Activated CD4-positive, alpha-beta memory T cell treated with anti-CD3 and anti-CD28 coated beads, Interleukin-2, amount 10 ng/mL, durations not matched to agents 7 days and 5 days (primary cell): ENCODE results near the gene CCDC107. TPM values are rescaled to one million over a fixed set of nuclear protein-coding genes. Genes with fewer than 3 reads are reported as not detected.
"Not testable (repeated sequence)": the region's sequence is repeated elsewhere in the genome, so short reads cannot be mapped to it uniquely, and the experiment has no call there.

Experiments used
- CTCF ChIA-PET: fragments of 350-600 bp; sonication (Branson Sonifier 250); formaldehyde crosslinking; loops from one replicate; lab custom pipeline; 2021; ENCODE audit warnings: antibody characterized with exemption, inconsistent platforms; lab: Charles Lee
- POLR2A ChIA-PET: fragments of 350-600 bp; sonication (Branson Sonifier 250); formaldehyde crosslinking; loops from one replicate; lab custom pipeline; 2021; ENCODE audit warnings: antibody characterized with exemption; lab: Charles Lee
- DNase-seq: peaks from one replicate; pipeline ENCODE4 v3.0.0-alpha.2; 2020
- H3K27ac Mint-ChIP-seq: one replicate; pipeline ENCODE4 v1.8.0; 2021; ENCODE audit warnings: mild to moderate bottlenecking, mixed read lengths
- H3K27me3 Mint-ChIP-seq: one replicate; pipeline ENCODE4 v1.8.0; 2021; ENCODE audit warnings: mixed read lengths
- H3K36me3 Mint-ChIP-seq: one replicate; pipeline ENCODE4 v1.8.0; 2021; ENCODE audit warnings: low read depth, mixed read lengths
- H3K4me1 Mint-ChIP-seq: one replicate; pipeline ENCODE4 v1.8.0; 2021; ENCODE audit warnings: mixed read lengths
- H3K4me3 Mint-ChIP-seq: one replicate; pipeline ENCODE4 v1.8.0; 2021; ENCODE audit warnings: mild to moderate bottlenecking, mixed read lengths
- H3K9me3 Mint-ChIP-seq: one replicate; pipeline ENCODE4 v1.8.0; 2021; ENCODE audit warnings: mixed read lengths
- total RNA-seq, 2 experiments: library from RNA; stranded (reverse); gene quantifications; one replicate each; pipeline ENCODE4 v1.2.3, GENCODE V29; 2021

The CCDC107 gene, protein sequence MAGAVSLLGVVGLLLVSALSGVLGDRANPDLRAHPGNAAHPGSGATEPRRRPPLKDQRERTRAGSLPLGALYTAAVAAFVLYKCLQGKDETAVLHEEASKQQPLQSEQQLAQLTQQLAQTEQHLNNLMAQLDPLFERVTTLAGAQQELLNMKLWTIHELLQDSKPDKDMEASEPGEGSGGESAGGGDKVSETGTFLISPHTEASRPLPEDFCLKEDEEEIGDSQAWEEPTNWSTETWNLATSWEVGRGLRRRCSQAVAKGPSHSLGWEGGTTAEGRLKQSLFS
- total RNA-seq, result 10 to 100 TPM; 36.6 to 37.7 TPM

DNA sequence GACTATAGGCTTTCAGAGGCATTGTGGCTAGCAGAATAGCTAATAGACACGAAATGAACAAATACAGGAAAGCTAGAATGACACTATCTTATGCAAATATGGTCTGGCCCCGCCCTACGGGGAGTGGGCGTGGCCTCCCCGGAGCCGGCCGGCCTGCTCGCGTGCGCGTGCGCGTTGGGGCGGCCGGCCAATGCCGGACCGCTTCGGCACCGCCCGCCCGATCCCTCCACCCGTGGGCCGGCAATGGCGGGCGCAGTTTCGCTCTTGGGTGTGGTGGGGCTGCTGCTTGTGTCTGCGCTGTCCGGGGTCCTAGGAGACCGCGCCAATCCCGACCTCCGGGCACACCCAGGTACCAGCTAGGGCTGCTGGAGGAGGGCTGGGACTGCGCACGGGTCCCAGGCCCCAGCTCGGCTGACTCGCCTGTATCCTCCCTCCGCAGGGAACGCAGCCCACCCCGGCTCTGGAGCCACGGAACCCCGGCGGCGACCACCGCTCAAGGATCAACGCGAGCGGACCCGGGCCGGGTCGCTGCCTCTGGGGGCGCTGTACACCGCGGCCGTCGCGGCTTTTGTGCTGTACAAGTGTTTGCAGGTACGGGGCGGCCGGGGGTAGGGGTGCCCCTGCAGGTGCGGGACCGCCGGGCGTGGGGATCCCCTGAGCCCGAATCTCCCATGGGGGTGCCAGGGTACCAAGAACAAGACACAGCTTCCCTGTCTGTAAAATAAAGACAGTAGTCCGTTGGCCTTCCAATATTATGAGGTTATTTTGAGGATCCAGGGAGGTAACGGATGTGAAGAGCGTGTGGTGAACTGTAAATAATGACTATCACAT, at the start of gene CCDC107:
CCDC107 (plus strand) TSS at position 156 of the 831 bp plus-strand sequence; CDS start at position 244, 88 bp downstream.
- peak within 1 kb of the TSS; percentile 93 for H3K4me3 Mint-ChIP-seq
- H3K4me1 Mint-ChIP-seq, result peaks cover 66% of the 10 kb centered on the region
- CTCF ChIA-PET, result interaction anchor here (0.6 to 12.1 kb wide), 25 partner anchors 11 to 1012 kb away, joined by 3 to 223 read pairs (median 5); partner anchors contain the start of genes CA9, CD72, CREB3 and GALT
- no peaks in the 10 kb centered on the region for H3K9me3 Mint-ChIP-seq
- POLR2A ChIA-PET, result interaction anchor here (0.6 to 11.8 kb wide), 23 partner anchors 8 to 586 kb away, joined by 3 to 257 read pairs (median 6); partner anchors contain the start of genes ARHGEF39, CA9, CD72 and CLTA
- peak within 1 kb of the TSS; percentile 94 for H3K27ac Mint-ChIP-seq
- DNase-seq, result peak; percentile 84
- H3K27me3 Mint-ChIP-seq, result peaks cover 4% of the 10 kb centered on the region
- peaks cover 45% of the 10 kb centered on the region for H3K36me3 Mint-ChIP-seq

DNA sequence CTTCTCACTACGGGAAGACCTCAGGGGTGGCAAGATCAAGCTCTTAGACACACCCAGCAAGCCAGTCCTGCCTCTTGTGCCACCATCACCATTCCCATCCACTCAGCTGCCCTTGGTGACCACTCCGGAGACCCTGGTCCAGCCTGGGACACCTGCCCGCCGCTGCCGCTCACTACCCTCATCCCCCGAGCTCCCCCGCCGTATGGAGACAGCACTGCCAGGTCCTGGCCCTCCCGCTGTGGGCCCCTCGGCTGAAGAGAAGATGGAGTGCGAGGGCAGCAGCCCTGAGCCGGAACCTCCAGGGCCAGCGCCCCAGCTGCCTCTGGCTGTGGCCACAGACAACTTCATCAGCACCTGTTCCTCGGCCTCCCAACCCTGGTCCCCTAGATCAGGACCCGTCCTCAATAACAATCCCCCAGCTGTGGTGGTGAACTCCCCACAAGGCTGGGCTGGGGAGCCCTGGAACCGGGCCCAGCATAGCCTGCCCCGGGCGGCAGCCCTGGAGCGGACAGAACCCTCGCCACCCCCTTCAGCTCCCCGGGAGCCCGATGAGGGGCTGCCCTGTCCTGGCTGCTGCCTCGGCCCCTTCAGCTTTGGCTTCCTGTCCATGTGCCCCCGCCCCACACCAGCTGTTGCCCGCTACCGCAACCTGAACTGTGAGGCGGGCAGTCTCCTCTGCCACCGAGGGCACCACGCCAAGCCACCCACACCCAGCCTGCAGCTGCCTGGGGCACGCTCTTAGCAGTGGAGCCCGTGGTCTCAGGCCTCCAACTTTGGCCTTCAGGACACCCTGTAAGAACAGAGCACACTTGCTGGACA, 48.9 kb upstream of the CCDC107 start:
- ChIA-PET CTCF (interaction anchor here (0.6 to 1.4 kb wide), 5 partner anchors 9 to 122 kb away, joined by 3 to 5 read pairs (median 3); partner anchors contain the start of genes CD72, CREB3 and TLN1), POLR2A (interaction anchor here (1.5 to 1.7 kb wide), 2 partner anchors 7 to 37 kb away, joined by 5 to 6 read pairs; no protein-coding TSS in a partner anchor)
- peaks cover 22% of the 10 kb centered on the region for H3K4me1 Mint-ChIP-seq
- peaks cover 2% of the 10 kb centered on the region for H3K27me3 Mint-ChIP-seq
- H3K27ac Mint-ChIP-seq, result no peak overlapping the region
- no peak for DNase-seq
- H3K9me3 Mint-ChIP-seq, result no peaks in the 10 kb centered on the region
- peaks cover 26% of the 10 kb centered on the region for H3K36me3 Mint-ChIP-seq
- no peak overlapping the region for H3K4me3 Mint-ChIP-seq

DNA sequence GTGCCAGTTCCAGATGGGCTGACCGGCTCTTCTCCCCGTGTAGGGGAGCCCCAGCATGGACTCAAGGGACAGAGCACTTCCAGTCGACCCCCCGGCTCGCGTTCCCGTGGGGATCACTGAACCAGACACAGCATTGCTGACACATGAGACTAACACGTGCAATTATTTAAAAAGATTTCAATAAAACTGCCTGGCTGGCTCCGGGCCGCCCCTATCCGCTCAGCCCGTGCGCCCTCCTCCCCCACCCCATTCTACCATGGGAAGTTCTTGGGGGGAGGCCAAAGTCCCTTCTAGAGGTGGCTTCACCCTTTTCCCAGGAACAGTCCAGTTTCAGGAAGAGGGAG, 48.3 kb upstream of the CCDC107 start:
- ChIA-PET CTCF (interaction anchor here (0.9 to 4.2 kb wide), 4 partner anchors 8 to 87 kb away, joined by 3 to 37 read pairs (median 9); partner anchors contain the start of gene CD72), POLR2A (no interaction called here)
- H3K27ac Mint-ChIP-seq, result no peak overlapping the region
- no peak overlapping the region for H3K4me3 Mint-ChIP-seq
- H3K9me3 Mint-ChIP-seq, result no peaks in the 10 kb centered on the region
- peaks cover 18% of the 10 kb centered on the region for H3K4me1 Mint-ChIP-seq
- peaks cover 26% of the 10 kb centered on the region for H3K36me3 Mint-ChIP-seq
- no peak for DNase-seq
- H3K27me3 Mint-ChIP-seq, result peaks cover 3% of the 10 kb centered on the region

DNA sequence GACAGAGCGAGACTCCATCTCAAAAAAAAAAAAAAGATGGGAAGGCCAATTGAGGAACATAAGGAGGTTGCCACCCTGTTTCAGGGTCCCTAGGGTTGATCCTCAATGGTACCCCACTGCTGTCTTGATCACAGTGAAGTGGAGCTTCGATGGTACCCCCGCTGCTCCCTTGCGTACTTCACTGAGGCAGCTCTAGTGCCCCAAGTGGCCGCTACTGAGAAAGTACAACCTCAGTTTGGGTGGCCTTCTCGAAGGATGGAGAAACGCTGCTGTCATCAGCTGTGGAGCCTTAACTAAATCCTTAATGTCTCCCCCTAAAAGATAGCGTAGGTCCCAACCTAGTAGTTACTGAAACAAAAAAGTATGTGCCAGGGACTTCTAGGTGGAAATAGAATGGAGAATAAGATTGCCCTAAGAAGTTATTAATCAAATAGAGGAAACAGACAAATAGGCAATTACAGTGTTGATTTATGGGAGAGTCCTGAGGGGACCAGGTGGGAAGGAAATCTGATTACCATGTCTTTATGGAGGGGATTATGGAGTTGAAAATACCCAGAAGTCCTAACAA, 46.8 kb upstream of the CCDC107 start:
- Mint-ChIP-seq H3K27ac (no peak overlapping the region), H3K4me1 (peaks cover 16% of the 10 kb centered on the region), H3K9me3 (no peaks in the 10 kb centered on the region), H3K36me3 (peaks cover 27% of the 10 kb centered on the region), H3K27me3 (peaks cover 3% of the 10 kb centered on the region), H3K4me3 (no peak overlapping the region)
- ChIA-PET CTCF (interaction anchor here (0.6 to 5.4 kb wide), 29 partner anchors 9 to 1601 kb away, joined by 3 to 51 read pairs (median 4); partner anchors contain the start of genes ARHGEF39, CCDC107, RMRP and TPM2), POLR2A (interaction anchor here (1.5 to 2.6 kb wide), 4 partner anchors 36 to 53 kb away, joined by 4 to 16 read pairs (median 12); partner anchors contain the start of genes ARHGEF39, CCDC107, RMRP and SIT1)
- DNase-seq, result peak; percentile 61

DNA sequence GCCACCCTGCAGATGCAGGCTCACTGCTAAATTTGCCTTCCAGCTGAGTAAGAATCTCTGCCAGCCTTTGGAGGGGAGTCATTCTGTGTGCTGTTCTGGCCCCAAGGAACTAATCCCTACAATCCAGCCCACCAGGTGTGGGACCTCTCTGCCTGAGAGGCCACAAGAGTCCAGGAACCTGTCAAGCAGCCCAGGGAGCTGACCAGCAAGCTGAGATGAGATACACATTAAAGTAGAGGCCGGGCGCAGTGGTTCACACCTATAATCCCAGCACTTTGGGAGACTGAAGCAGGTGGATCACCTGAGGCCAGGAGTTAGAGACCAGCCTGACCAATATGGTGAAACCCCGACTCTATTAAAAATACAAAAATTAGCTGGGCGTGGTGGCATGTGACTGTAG, 46.0 kb upstream of the CCDC107 start:
- not testable (repeated sequence) for H3K4me3 Mint-ChIP-seq, H3K27ac Mint-ChIP-seq, DNase-seq, H3K9me3 Mint-ChIP-seq, H3K27me3 Mint-ChIP-seq
- ChIA-PET CTCF (interaction anchor here (0.6 to 5.4 kb wide), 19 partner anchors 8 to 270 kb away, joined by 3 to 51 read pairs (median 7); partner anchors contain the start of genes ARHGEF39, CCDC107, RMRP and TPM2), POLR2A (interaction anchor here (1.5 to 2.6 kb wide), 4 partner anchors 35 to 53 kb away, joined by 4 to 16 read pairs (median 12); partner anchors contain the start of genes ARHGEF39, CCDC107, RMRP and SIT1)
- Mint-ChIP-seq H3K4me1 (peaks cover 16% of the 10 kb centered on the region), H3K36me3 (peaks cover 24% of the 10 kb centered on the region)

DNA sequence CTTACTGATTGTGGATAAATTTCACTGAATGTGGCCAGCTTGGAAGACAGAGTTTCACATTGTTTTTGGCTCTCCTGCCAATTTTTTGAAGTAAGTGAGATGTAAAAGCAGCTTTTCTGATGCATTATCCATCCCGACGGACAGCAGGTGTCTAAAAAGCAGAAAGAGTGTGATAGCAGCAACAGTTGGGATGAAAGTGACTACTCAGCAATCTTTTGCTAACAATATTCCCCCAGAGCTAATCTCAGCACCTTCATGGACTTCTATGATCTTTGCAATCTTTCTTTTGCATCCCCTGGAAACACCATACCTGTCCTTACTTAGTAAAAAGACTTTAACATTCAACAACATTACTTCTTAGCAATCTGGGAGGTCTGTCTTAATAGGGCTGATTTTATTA, 45.2 kb upstream of the CCDC107 start:
- Mint-ChIP-seq H3K4me1 (peaks cover 22% of the 10 kb centered on the region), H3K36me3 (peaks cover 16% of the 10 kb centered on the region), H3K9me3 (no peaks in the 10 kb centered on the region), H3K4me3 (no peak overlapping the region), H3K27me3 (peaks cover 3% of the 10 kb centered on the region), H3K27ac (no peak overlapping the region)
- POLR2A ChIA-PET, result interaction anchor here (2.1 kb wide), 1 partner anchor 45 kb away, joined by 14 read pairs; the partner anchor contains the start of genes CCDC107 and RMRP
- no peak for DNase-seq
- CTCF ChIA-PET, result interaction anchor here (1.5 to 5.4 kb wide), 7 partner anchors 8 to 269 kb away, joined by 3 to 51 read pairs (median 7); no protein-coding TSS in a partner anchor

DNA sequence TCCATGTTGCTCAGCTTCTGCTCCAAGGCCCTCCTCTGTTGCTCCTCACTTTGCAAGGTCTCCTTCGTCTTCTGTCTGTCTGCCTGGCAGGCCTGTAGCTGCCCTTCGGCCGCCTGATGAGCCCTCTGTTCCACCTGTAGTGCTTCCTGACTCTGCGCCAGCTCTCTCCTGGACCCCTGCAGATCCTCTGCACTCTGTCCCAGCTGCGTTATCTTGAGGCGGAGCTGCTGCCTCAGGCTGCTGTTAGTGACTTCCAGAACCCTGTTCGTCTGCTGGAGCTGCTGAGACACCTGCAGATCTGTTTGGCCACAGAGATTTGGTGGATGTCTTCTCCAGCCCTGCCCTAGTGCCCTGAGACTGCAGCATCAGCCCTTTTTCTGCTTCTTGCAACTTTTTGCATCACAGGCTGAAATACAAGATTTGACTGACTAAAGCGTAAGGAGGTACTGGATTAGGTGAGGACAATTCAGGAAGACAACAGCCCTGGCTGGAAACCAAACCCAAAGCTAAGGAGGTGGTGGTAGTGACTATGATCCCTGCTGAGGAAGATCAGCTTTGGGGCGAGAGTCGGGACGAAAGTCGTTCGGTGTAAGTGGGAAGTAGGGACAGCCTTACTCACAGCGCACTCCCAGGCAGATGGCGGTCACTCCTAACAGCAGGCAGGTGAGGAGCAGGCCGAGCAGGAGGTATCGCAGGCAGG, 42.0 kb upstream of the CCDC107 start:
- no peaks in the 10 kb centered on the region for H3K9me3 Mint-ChIP-seq
- ChIA-PET CTCF (interaction anchor here (1.3 to 6.1 kb wide), 10 partner anchors 11 to 116 kb away, joined by 4 to 40 read pairs (median 16); partner anchors contain the start of genes ARHGEF39, CCDC107, CREB3 and RMRP), POLR2A (interaction anchor here (0.7 to 6.4 kb wide), 10 partner anchors 8 to 544 kb away, joined by 3 to 100 read pairs (median 6); partner anchors contain the start of genes ARHGEF39, CCDC107, CREB3 and HINT2)
- no peak for DNase-seq
- H3K27me3 Mint-ChIP-seq, result peaks cover 3% of the 10 kb centered on the region
- H3K4me3 Mint-ChIP-seq, result peak overlapping the region; percentile 73
- peak overlapping the region; percentile 55 for H3K27ac Mint-ChIP-seq
- peaks cover 2% of the 10 kb centered on the region for H3K36me3 Mint-ChIP-seq
- peaks cover 47% of the 10 kb centered on the region for H3K4me1 Mint-ChIP-seq

DNA sequence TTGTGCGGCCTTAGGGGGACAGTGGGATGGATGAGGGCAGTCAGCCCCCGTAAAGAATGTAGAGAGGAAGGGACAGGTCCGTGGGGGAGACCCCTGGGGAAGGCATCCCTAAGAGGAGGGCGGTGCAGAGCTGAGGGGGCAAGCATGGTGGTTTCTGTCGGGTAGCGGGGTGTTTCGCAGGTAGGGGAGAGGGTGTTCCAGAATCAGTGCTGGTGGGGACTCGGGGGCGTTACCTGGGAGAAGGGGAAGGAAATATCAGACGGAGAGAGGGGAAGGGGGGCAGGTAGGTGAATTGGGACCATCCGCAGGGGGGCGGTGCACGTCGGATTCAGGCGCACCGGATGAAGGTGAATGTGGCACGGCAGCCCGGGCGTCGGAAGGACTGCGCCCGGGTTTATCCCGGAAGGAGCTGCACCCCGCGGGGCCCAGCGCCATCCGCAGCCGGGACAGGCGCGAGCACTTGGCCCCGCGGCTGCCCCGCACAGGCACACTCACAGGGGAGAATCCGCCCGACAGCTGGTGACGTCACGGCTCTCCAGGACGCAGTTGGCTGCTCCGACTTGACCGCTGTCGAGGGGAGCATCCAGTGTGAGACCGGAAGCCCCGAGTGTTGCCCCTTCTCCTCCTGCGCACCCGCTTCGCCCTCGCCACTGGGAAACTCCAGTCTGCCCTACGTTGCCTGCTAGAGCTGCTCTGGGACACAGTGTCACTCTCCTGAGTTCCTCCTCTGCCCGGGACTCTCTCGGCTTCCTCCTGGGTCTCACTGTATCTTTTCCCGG, 41.2 kb upstream of the CCDC107 start:
- H3K4me1 Mint-ChIP-seq, result peaks cover 43% of the 10 kb centered on the region
- ChIA-PET CTCF (interaction anchor here (0.6 to 6.1 kb wide), 17 partner anchors 8 to 301 kb away, joined by 3 to 40 read pairs (median 5); partner anchors contain the start of genes ARHGEF39, CCDC107, CREB3 and RMRP), POLR2A (interaction anchor here (0.8 to 6.4 kb wide), 11 partner anchors 9 to 197 kb away, joined by 3 to 100 read pairs (median 6); partner anchors contain the start of genes ARHGEF39, CCDC107, CREB3 and HINT2)
- H3K9me3 Mint-ChIP-seq, result no peaks in the 10 kb centered on the region
- peak overlapping the region; percentile 42 for H3K27ac Mint-ChIP-seq
- peaks cover 2% of the 10 kb centered on the region for H3K36me3 Mint-ChIP-seq
- H3K27me3 Mint-ChIP-seq, result peaks cover 3% of the 10 kb centered on the region
- H3K4me3 Mint-ChIP-seq, result peak overlapping the region; percentile 73
- peak; percentile 74 for DNase-seq

DNA sequence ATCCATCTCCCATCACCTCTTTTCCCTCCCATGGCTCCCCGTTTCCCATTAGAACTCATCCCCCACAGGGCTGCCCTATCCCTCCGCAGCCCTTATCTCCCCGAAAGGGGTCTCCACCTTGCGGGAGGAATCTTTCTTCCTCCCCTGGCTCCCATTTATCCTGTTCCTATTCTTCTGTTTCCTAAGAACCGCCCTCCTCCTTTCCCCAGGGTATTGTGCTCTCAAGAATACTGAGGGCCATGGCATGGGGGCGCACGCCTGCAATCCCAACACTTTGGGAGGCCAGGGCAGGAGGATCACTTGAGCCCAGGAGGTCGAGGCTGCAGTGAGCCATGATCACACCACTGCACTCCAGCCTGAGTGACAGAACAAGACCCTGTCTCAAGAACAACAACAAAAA, 40.5 kb upstream of the CCDC107 start:
- Mint-ChIP-seq H3K4me1 (peaks cover 43% of the 10 kb centered on the region), H3K27me3 (peaks cover 3% of the 10 kb centered on the region)
- POLR2A ChIA-PET, result interaction anchor here (0.8 to 6.4 kb wide), 11 partner anchors 9 to 197 kb away, joined by 3 to 100 read pairs (median 6); partner anchors contain the start of genes ARHGEF39, CCDC107, CREB3 and HINT2

DNA sequence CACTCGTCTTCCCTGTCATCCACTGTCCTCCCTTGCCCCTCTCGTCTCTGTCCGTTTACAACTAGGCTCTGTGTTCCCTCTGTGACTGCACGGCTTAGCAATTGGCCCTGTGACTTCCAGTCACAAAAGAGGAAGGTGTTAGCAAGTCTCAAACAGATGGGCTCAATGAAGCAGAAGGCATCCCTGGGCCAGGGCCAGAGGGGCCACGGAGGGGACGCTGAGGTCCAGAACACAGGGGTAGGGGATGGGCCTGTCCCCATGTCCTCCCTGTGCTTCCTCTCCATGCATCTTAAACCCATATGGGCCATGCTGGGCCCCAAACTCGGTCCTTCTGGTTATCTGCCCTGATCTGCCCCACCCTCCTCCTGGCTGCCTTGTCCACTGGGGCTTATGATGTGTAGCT, 39.8 kb upstream of the CCDC107 start, which contains the start of gene CD72:
CD72 (minus strand) TSS at position 89 of the 403 bp plus-strand sequence. CDS start 110 bp downstream, outside the sequence.
- Mint-ChIP-seq H3K4me1 (peaks cover 43% of the 10 kb centered on the region), H3K36me3 (peaks cover 2% of the 10 kb centered on the region), H3K9me3 (no peaks in the 10 kb centered on the region), H3K4me3 (peak within 1 kb of the TSS; percentile 73), H3K27ac (peak within 1 kb of the TSS; percentile 70), H3K27me3 (peaks cover 3% of the 10 kb centered on the region)
- no peak for DNase-seq
- ChIA-PET CTCF (interaction anchor here (1.1 to 6.1 kb wide), 5 partner anchors 8 to 78 kb away, joined by 3 to 40 read pairs (median 19); partner anchors contain the start of genes CCDC107, RMRP and TESK1), POLR2A (interaction anchor here (1.0 to 6.4 kb wide), 3 partner anchors 13 to 43 kb away, joined by 3 to 100 read pairs (median 83); partner anchors contain the start of genes ARHGEF39, CCDC107, RMRP and SIT1)

More for the DNA sequence above, 40.5 kb upstream of the CCDC107 start:
- CTCF ChIA-PET, result interaction anchor here (0.6 to 6.1 kb wide), 14 partner anchors 8 to 115 kb away, joined by 3 to 40 read pairs (median 5); partner anchors contain the start of genes ARHGEF39, CCDC107, CREB3 and RMRP
- Mint-ChIP-seq H3K9me3 (no peaks in the 10 kb centered on the region), H3K4me3 (peak overlapping the region; percentile 73), H3K36me3 (peaks cover 2% of the 10 kb centered on the region), H3K27ac (peak overlapping the region; percentile 42)
- no peak for DNase-seq
